HG03442 (cell line): ENCODE results near the gene MED23.

Experiments
- ATAC-seq: cut with Tn5 transposase; IDR thresholded peaks from one replicate; pipeline ENCODE4 v1.9.1; 2021; ENCODE audit warnings: mild to moderate bottlenecking, moderate library complexity; ENCODE audit not compliant: unreplicated experiment

The MED23 gene

DNA sequence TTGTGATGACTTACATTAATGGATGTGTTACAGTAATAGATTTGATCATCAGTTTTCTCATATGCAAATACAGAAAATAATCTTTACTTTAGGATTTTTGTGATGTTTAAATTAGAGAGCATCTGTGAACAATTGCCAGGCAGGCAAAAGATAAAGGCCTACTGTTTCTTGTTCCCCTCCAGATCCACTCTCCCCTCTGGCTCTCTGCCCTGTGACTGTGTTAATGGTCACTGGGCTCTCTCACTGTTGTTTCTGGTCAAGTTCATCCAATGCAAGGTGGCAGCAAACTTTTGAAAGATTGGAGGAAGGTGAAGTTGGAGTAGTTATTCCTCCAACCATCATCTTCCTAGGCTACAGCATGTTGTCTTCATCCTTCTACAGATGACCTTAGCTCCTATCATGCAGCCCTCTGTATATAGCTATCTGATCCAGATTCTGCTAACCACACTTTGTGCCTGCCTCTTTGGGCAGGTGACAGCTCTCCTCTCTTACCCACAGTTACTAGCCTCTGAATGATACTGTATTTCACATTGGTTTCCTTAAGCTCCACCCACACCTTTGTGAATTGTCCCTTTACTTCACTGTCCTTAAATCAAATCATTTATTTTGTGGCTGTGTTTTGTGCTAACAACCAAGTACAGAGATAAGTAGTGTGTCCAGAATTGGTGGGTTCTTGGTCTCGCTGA is 103.9 kb downstream of the MED23 start:
- ATAC-seq, result no peak
